ENCODE results near the gene SORCS2.

SORCS2 gene

GRCh38 chr4:7666744-7667143 is 474.4 kb downstream of the SORCS2 start:
- DNase-seq = no peak
- TF ChIP-seq POLR2A (IDR thresholded peaks at IDR 0.05; ENCODE audit: low read length) (no peak), GATA1 (IDR thresholded peaks at IDR 0.05; ENCODE audit: low read depth, low read length) (no peak)

- TF ChIP-seq POLR2A (IDR thresholded peaks at IDR 0.05; ENCODE audit: low read length) = no peak
- TF ChIP-seq GATA1 (IDR thresholded peaks at IDR 0.05; ENCODE audit: low read depth, low read length) = no peak
- DNase-seq = no peak
These were observed 475.9 kb downstream of the SORCS2 start for GRCh38 chr4:7668271-7668670.

- DNase-seq = no peak
- TF ChIP-seq POLR2A (IDR thresholded peaks at IDR 0.05; ENCODE audit: low read length) = no peak
- TF ChIP-seq GATA1 (IDR thresholded peaks at IDR 0.05; ENCODE audit: low read depth, low read length) = no peak
These were observed 476.5 kb downstream of the SORCS2 start for GRCh38 chr4:7668826-7669225.

GRCh38 chr4:7672601-7673000 is 480.3 kb downstream of the SORCS2 start:
- TF ChIP-seq GATA1 (IDR thresholded peaks at IDR 0.05; ENCODE audit: low read depth, low read length) (no peak), POLR2A (IDR thresholded peaks at IDR 0.05; ENCODE audit: low read length) (no peak)
- no peak for DNase-seq

GRCh38 chr4:7673121-7673520 is 480.8 kb downstream of the SORCS2 start:
- no peak for DNase-seq
- TF ChIP-seq GATA1 (IDR thresholded peaks at IDR 0.05; ENCODE audit: low read depth, low read length) (no peak), POLR2A (IDR thresholded peaks at IDR 0.05; ENCODE audit: low read length) (no peak)

- DNase-seq = no peak
- TF ChIP-seq POLR2A (IDR thresholded peaks at IDR 0.05; ENCODE audit: low read length) (no peak), GATA1 (IDR thresholded peaks at IDR 0.05; ENCODE audit: low read depth, low read length) (no peak)
These were observed 482.4 kb downstream of the SORCS2 start for GRCh38 chr4:7674706-7675105.

GRCh38 chr4:7675136-7675535 is 482.8 kb downstream of the SORCS2 start:
- no peak for DNase-seq
- no peak for TF ChIP-seq POLR2A (IDR thresholded peaks at IDR 0.05; ENCODE audit: low read length)
- no peak for TF ChIP-seq GATA1 (IDR thresholded peaks at IDR 0.05; ENCODE audit: low read depth, low read length)

GRCh38 chr4:7675612-7676320 is 483.4 kb downstream of the SORCS2 start:
- TF ChIP-seq GATA1 (IDR thresholded peaks at IDR 0.05; ENCODE audit: low read depth, low read length) (no peak), POLR2A (IDR thresholded peaks at IDR 0.05; ENCODE audit: low read length) (no peak)

GRCh38 chr4:7676398-7676922 is 484.1 kb downstream of the SORCS2 start:
- DNase-seq = no peak
- no peak for TF ChIP-seq POLR2A (IDR thresholded peaks at IDR 0.05; ENCODE audit: low read length)
- no peak for TF ChIP-seq GATA1 (IDR thresholded peaks at IDR 0.05; ENCODE audit: low read depth, low read length)

More at GRCh38 chr4:7675612-7676320, 483.4 kb downstream of the SORCS2 start:
- no peak for DNase-seq

GRCh38 chr4:7677086-7677485 is 484.7 kb downstream of the SORCS2 start:
- no peak for DNase-seq
- TF ChIP-seq GATA1 (IDR thresholded peaks at IDR 0.05; ENCODE audit: low read depth, low read length) = no peak
- no peak for TF ChIP-seq POLR2A (IDR thresholded peaks at IDR 0.05; ENCODE audit: low read length)

- TF ChIP-seq GATA1 (IDR thresholded peaks at IDR 0.05; ENCODE audit: low read depth, low read length) = no peak
- no peak for TF ChIP-seq POLR2A (IDR thresholded peaks at IDR 0.05; ENCODE audit: low read length)
- DNase-seq = no peak
These were observed 485.5 kb downstream of the SORCS2 start for GRCh38 chr4:7677799-7678301.

- no peak for DNase-seq
- TF ChIP-seq GATA1 (IDR thresholded peaks at IDR 0.05; ENCODE audit: low read depth, low read length) (no peak), POLR2A (IDR thresholded peaks at IDR 0.05; ENCODE audit: low read length) (no peak)
These were observed 486.0 kb downstream of the SORCS2 start for GRCh38 chr4:7678318-7678852.

- TF ChIP-seq GATA1 (IDR thresholded peaks at IDR 0.05; ENCODE audit: low read depth, low read length) (no peak), POLR2A (IDR thresholded peaks at IDR 0.05; ENCODE audit: low read length) (no peak)
- no peak for DNase-seq
These were observed 487.2 kb downstream of the SORCS2 start for GRCh38 chr4:7679406-7680040.

- TF ChIP-seq GATA1 (IDR thresholded peaks at IDR 0.05; ENCODE audit: low read depth, low read length) (no peak), POLR2A (IDR thresholded peaks at IDR 0.05; ENCODE audit: low read length) (no peak)
- no peak for DNase-seq
These were observed 487.8 kb downstream of the SORCS2 start for GRCh38 chr4:7680106-7680505.
